IMR-90 (cell line): ENCODE measurements around the gene CRYBG2. TPM values are rescaled to one million over a fixed set of nuclear protein-coding genes. Genes with fewer than 3 reads are reported as not detected.

Experiments
- ATAC-seq: fragments of 200-7000 bp; cut with Tn5 transposase; 2 replicates; pipeline ENCODE4 v1.9.1; 2020; ENCODE audit warnings: low read depth, mild to moderate bottlenecking, moderate library complexity
- BruUV-seq: library from RNA; stranded (reverse); fragments of 400-500 nt; replicated peaks from 2 replicates; lab custom pipeline; 2021; lab: Mats Ljungman, UMichigan
- CTCF ChIA-PET: fragments of 300-600 bp; formaldehyde crosslinking; extraction: SDS; loops from one replicate; lab custom pipeline; 2021; ENCODE audit warnings: antibody characterized with exemption; lab: Yijun Ruan, JAX
- POLR2A ChIA-PET: fragments of 300-600 bp; sonication (Branson Sonifier 250); formaldehyde crosslinking; loops from one replicate; lab custom pipeline; 2022; ENCODE audit warnings: antibody characterized with exemption; ENCODE audit not compliant: unreplicated experiment; lab: Charles Lee
- DNase-seq: peaks from one replicate; pipeline ENCODE4 v3.0.0; 2013
- H2AFZ ChIP-seq: replicated peaks from 2 replicates; pipeline ENCODE3; 2013; ENCODE audit warnings: low read length, mild to moderate bottlenecking; ENCODE audit not compliant: poor library complexity
- H2AK5ac ChIP-seq: 2 replicates; pipeline ENCODE4 v1.6.1; 2013; ENCODE audit warnings: low read depth, low read length, inconsistent platforms
- H2AK9ac ChIP-seq: replicated peaks from 2 replicates; pipeline ENCODE3; 2013; ENCODE audit warnings: mild to moderate bottlenecking, low read depth, low read length, moderate library complexity; ENCODE audit not compliant: poor library complexity
- H2BK120ac ChIP-seq: 2 replicates; pipeline ENCODE4 v1.6.1; 2013; ENCODE audit warnings: low read depth, low read length, inconsistent platforms
- H2BK15ac ChIP-seq: 3 replicates; pipeline ENCODE4 v1.6.1; 2013; ENCODE audit warnings: low read depth, low read length, inconsistent platforms
- H2BK20ac ChIP-seq: 2 replicates; pipeline ENCODE4 v1.6.1; 2013; ENCODE audit warnings: low read depth, mild to moderate bottlenecking, inconsistent platforms, low read length, moderate library complexity
- H2BK5ac ChIP-seq: 2 replicates; pipeline ENCODE4 v1.6.1; 2013; ENCODE audit warnings: mild to moderate bottlenecking, low read depth, low read length, inconsistent platforms; ENCODE audit not compliant: poor library complexity, severe bottlenecking
- H3K14ac ChIP-seq: replicated peaks from 2 replicates; pipeline ENCODE4 v1.6.1; 2013; ENCODE audit warnings: low read depth, low read length, inconsistent platforms
- H3K18ac ChIP-seq: 2 replicates; pipeline ENCODE4 v1.6.1; 2013; ENCODE audit warnings: low read depth, low read length, control low read depth
- H3K23ac ChIP-seq: 2 replicates; pipeline ENCODE4 v1.6.1; 2013; ENCODE audit warnings: low read depth, low read length, inconsistent platforms
- H3K27ac ChIP-seq: 2 replicates; pipeline ENCODE4 v1.5.1; 2013; ENCODE audit warnings: mild to moderate bottlenecking, control low read depth, low read length; ENCODE audit not compliant: insufficient read depth
- H3K27me3 ChIP-seq: 2 replicates; pipeline ENCODE4 v1.6.1; 2013; ENCODE audit warnings: low read length; ENCODE audit not compliant: control insufficient read depth, insufficient read depth
- H3K36me3 ChIP-seq: 2 replicates; pipeline ENCODE4 v1.6.1; 2013; ENCODE audit warnings: low read length, mixed read lengths; ENCODE audit not compliant: control insufficient read depth, insufficient read depth
- H3K4ac ChIP-seq: 2 replicates; pipeline ENCODE4 v1.6.1; 2013; ENCODE audit warnings: low read depth, low read length, inconsistent platforms
- H3K4me1 ChIP-seq: 2 replicates; pipeline ENCODE4 v1.6.1; 2013; ENCODE audit warnings: low read length, mixed read lengths; ENCODE audit not compliant: control insufficient read depth, insufficient read depth
- H3K4me2 ChIP-seq: 2 replicates; pipeline ENCODE4 v1.6.1; 2013; ENCODE audit warnings: low read depth, mild to moderate bottlenecking, control low read depth, low read length, moderate library complexity
- H3K4me3 ChIP-seq: 2 replicates; pipeline ENCODE4 v1.5.1; 2013; ENCODE audit warnings: low read depth, mild to moderate bottlenecking, control low read depth, low read length, moderate library complexity; ENCODE audit not compliant: insufficient read depth
- H3K56ac ChIP-seq: 2 replicates; pipeline ENCODE4 v1.6.1; 2013; ENCODE audit warnings: low read length, inconsistent platforms; ENCODE audit not compliant: insufficient read depth; ENCODE audit errors: extremely low read depth
- H3K79me1 ChIP-seq, 2 experiments: 2 replicates each; pipeline ENCODE4 v1.6.1; 2013; ENCODE audit warnings: low read length in 2 of 2, inconsistent platforms in 1 of 2, low read depth in 1 of 2
- H3K9ac ChIP-seq: 2 replicates; pipeline ENCODE4 v1.6.1; 2013; ENCODE audit warnings: low read depth, low read length, control low read depth
- H3K9me1 ChIP-seq: 2 replicates; pipeline ENCODE4 v1.6.1; 2013; ENCODE audit warnings: low read length, inconsistent platforms; ENCODE audit not compliant: insufficient read depth
- H3K9me3 ChIP-seq: 2 replicates; pipeline ENCODE4 v1.6.1; 2013; ENCODE audit warnings: low read length; ENCODE audit not compliant: control insufficient read depth, insufficient read depth
- H4K20me1 ChIP-seq: 2 replicates; pipeline ENCODE4 v1.6.1; 2013; ENCODE audit warnings: low read length, inconsistent platforms; ENCODE audit not compliant: insufficient read depth
- H4K5ac ChIP-seq: 2 replicates; pipeline ENCODE4 v1.6.1; 2013; ENCODE audit warnings: mild to moderate bottlenecking, low read depth, low read length, control low read depth
- H4K8ac ChIP-seq, 2 experiments: 2 replicates each; pipeline ENCODE4 v1.6.1; 2013; ENCODE audit warnings: low read depth in 2 of 2, low read length in 2 of 2, control low read depth in 1 of 2, inconsistent platforms in 1 of 2
- H4K91ac ChIP-seq: 2 replicates; pipeline ENCODE4 v1.6.1; 2013; ENCODE audit warnings: low read depth, low read length, inconsistent platforms; ENCODE audit not compliant: insufficient read depth
- BHLHE40 ChIP-seq: fragments of 150-350 bp; IDR thresholded peaks from 2 replicates; pipeline ENCODE4 v1.6.1; 2016; ENCODE audit warnings: mild to moderate bottlenecking, low read depth, low read length
- CEBPB ChIP-seq: IDR thresholded peaks from 2 replicates; pipeline ENCODE4 v1.6.1; 2012; ENCODE audit warnings: low read depth, low read length, improper control_type of control experiment
- CHD1 ChIP-seq: IDR thresholded peaks from 2 replicates; pipeline ENCODE4 v1.6.1; 2012; ENCODE audit warnings: low read depth, low read length, improper control_type of control experiment
- FOS ChIP-seq: fragments of 150-350 bp; IDR thresholded peaks from 2 replicates; pipeline ENCODE4 v1.6.1; 2016; ENCODE audit warnings: low read depth, low read length
- MAFK ChIP-seq: IDR thresholded peaks from 2 replicates; pipeline ENCODE4 v1.6.1; 2012; ENCODE audit warnings: low read depth, low read length, improper control_type of control experiment
- MAZ ChIP-seq: IDR thresholded peaks from 2 replicates; pipeline ENCODE4 v1.6.1; 2012; ENCODE audit warnings: low read depth, mild to moderate bottlenecking, low read length, improper control_type of control experiment, moderate library complexity, borderline replicate concordance
- MXI1 ChIP-seq: IDR thresholded peaks from 2 replicates; pipeline ENCODE4 v1.6.1; 2012; ENCODE audit warnings: low read depth, mild to moderate bottlenecking, low read length, moderate library complexity, borderline replicate concordance
- RAD21 ChIP-seq: IDR thresholded peaks from 2 replicates; pipeline ENCODE4 v1.6.1; 2012; ENCODE audit warnings: low read length, improper control_type of control experiment
- RCOR1 ChIP-seq: IDR thresholded peaks from 2 replicates; pipeline ENCODE4 v1.6.1; 2012; ENCODE audit warnings: mild to moderate bottlenecking, low read length, improper control_type of control experiment; ENCODE audit not compliant: insufficient replicate concordance
- RFX5 ChIP-seq: IDR thresholded peaks from 2 replicates; pipeline ENCODE4 v1.8.0; 2012; ENCODE audit warnings: low read depth, mild to moderate bottlenecking, low read length, moderate library complexity
- SMC3 ChIP-seq: fragments of 150-350 bp; IDR thresholded peaks from 2 replicates; pipeline ENCODE4 v1.6.1; 2016; ENCODE audit warnings: low read depth, mild to moderate bottlenecking, antibody characterized with exemption, low read length, moderate library complexity
- WGBS, 2 experiments: methylation state at CpG; one replicate each; pipeline versions ENCODE4 v1.1.5 to v1.1.7; 2013; ENCODE audit warnings: missing lambda C conversion rate in 2 of 2; ENCODE audit not compliant: insufficient read length in 1 of 2; ENCODE audit errors: extremely low coverage in 2 of 2; 5-methylcytosine and 5-hydroxymethylcytosine counted together
- dilution Hi-C: fragments of 300-500 bp; cut with HindIII; formaldehyde crosslinking; loops from one replicate; pipeline ENCODE4 v1.14.3; 2018; ENCODE audit warnings: low sequenced_read_pairs; ENCODE audit not compliant: unreplicated experiment
- in situ Hi-C: fragments of 300-500 bp; cut with MboI; formaldehyde crosslinking; loops from 3 replicates; pipeline ENCODE4 v1.14.3; 2019; ENCODE audit warnings: low sequenced_read_pairs, inconsistent platforms, mixed read lengths
- intact Hi-C: fragments of 100-400 bp; cut with micrococcal nuclease; formaldehyde crosslinking; loops from 2 replicates; pipeline ENCODE4 v1.10.0; 2022
- polyA plus RNA-seq, 3 experiments: library from polyadenylated mRNA; depleted of rRNA; stranded (reverse); fragments of >200 nt; gene quantifications; 2 replicates each; pipeline ENCODE4 v1.2.3, GENCODE V29; 2012; ENCODE audit warnings: low replicate concordance in 1 of 3
- total RNA-seq: library from RNA; depleted of rRNA; stranded (reverse); fragments of >200 nt; gene quantifications from 2 replicates; pipeline ENCODE4 v1.2.3, GENCODE V29; 2012
- TF ChIP-seq, protein P1 (sequence below): conservative IDR thresholded peaks from 2 replicates; pipeline ENCODE4 v1.5.1; 2012; ENCODE audit warnings: mild to moderate bottlenecking, low read depth, low read length, improper control_type of control experiment

Gene CRYBG2
- total and polyA plus RNA-seq, 2 of the 4 experiments (the other 2 are of a cell fraction), result not detected

DNA sequence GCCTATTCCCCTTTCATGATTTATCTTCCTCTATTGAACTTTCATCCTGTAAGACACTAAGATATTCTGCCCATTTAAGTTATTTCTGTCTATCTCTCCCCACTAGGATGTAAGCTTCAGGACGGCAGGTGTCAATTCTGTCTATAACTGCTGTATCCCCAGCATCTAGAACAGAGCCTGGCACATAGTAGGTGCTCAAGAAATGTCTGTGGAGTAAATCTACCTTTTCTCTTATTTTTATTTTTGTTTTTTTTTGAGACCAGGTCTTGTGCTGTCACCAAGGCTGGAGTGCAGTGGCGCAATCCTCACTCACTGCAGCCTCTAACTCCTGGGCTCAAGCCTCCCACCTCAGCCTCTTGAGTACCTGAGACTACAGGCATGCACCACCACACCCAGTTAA lies 30.5 kb downstream of the CRYBG2 start:
- CTCF ChIA-PET, result interaction anchor here (2.8 kb wide), 1 partner anchor 48 kb away, joined by 18 read pairs; no protein-coding TSS in a partner anchor

More for the DNA sequence above, 30.5 kb downstream of the CRYBG2 start:
- Histone ChIP-seq H3K18ac (no peak overlapping the region), H3K4me1 (peaks cover 3% of the 10 kb centered on the region), H3K9ac (no peak overlapping the region), H3K4ac (no peak overlapping the region), H3K9me1 (no peaks in the 10 kb centered on the region), H3K14ac (no peak overlapping the region), H3K4me2 (no peak overlapping the region), H3K27me3 (peaks cover 12% of the 10 kb centered on the region), H2BK5ac (no peak overlapping the region), H4K20me1 (no peaks in the 10 kb centered on the region), H3K56ac (no peak overlapping the region), H3K27ac (no peak overlapping the region), H4K5ac (no peak overlapping the region), H3K23ac (no peak overlapping the region), H4K91ac (no peak overlapping the region), H2AK9ac (no peak overlapping the region), H3K79me1 (no peaks in the 10 kb centered on the region), H2AK5ac (no peak overlapping the region), H2BK120ac (no peak overlapping the region), H3K9me3 (no peaks in the 10 kb centered on the region), H3K36me3 (no peaks in the 10 kb centered on the region), H2BK20ac (no peak overlapping the region), H4K8ac (no peak overlapping the region), H2AFZ (no peak overlapping the region), H2BK15ac (no peak overlapping the region), H3K4me3 (no peak overlapping the region)
- TF ChIP-seq FOS (no peak), RAD21 (no peak), SMC3 (no peak), MAFK (no peak), CHD1 (no peak), RFX5 (no peak), MAZ (no peak), MXI1 (no peak), BHLHE40 (no peak), RCOR1 (no peak), CEBPB (no peak)
- TF ChIP-seq, protein P1, sequence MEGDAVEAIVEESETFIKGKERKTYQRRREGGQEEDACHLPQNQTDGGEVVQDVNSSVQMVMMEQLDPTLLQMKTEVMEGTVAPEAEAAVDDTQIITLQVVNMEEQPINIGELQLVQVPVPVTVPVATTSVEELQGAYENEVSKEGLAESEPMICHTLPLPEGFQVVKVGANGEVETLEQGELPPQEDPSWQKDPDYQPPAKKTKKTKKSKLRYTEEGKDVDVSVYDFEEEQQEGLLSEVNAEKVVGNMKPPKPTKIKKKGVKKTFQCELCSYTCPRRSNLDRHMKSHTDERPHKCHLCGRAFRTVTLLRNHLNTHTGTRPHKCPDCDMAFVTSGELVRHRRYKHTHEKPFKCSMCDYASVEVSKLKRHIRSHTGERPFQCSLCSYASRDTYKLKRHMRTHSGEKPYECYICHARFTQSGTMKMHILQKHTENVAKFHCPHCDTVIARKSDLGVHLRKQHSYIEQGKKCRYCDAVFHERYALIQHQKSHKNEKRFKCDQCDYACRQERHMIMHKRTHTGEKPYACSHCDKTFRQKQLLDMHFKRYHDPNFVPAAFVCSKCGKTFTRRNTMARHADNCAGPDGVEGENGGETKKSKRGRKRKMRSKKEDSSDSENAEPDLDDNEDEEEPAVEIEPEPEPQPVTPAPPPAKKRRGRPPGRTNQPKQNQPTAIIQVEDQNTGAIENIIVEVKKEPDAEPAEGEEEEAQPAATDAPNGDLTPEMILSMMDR, result no peak
- no peak for DNase-seq
- intact Hi-C loops (no loop called here), in situ Hi-C loops (no loop called here), dilution Hi-C loops (no loop called here)
- POLR2A ChIA-PET, result no interaction called here
- no peak for ATAC-seq
- BruUV-seq, result no TSS peak
- WGBS, 2 experiments, result no CpG with 5 or more reads among the region's 2 CpGs
